PC-9 (cell line): ENCODE measurements around the gene AZU1. TPM values are rescaled to one million over a fixed set of nuclear protein-coding genes. Genes with fewer than 3 reads are reported as not detected.

Experiments used
- BruUV-seq: library from RNA; stranded (reverse); fragments of 400-500 nt; replicated peaks from 2 replicates; lab custom pipeline; 2021; lab: Mats Ljungman, UMichigan
- CTCF ChIA-PET: fragments of 300-600 bp; sonication (Branson Sonifier 250); formaldehyde crosslinking; loops from one replicate; lab custom pipeline; 2022; ENCODE audit warnings: antibody characterized with exemption; lab: Charles Lee
- POLR2A ChIA-PET: fragments of 300-600 bp; sonication (Branson Sonifier 250); formaldehyde crosslinking; loops from one replicate; lab custom pipeline; 2022; ENCODE audit warnings: antibody characterized with exemption; ENCODE audit not compliant: unreplicated experiment; lab: Charles Lee
- DNase-seq, 2 experiments: peaks; one replicate each; pipeline versions ENCODE4 v3.0.0 to v3.0.0-alpha.2; 2015 to 2022; ENCODE audit warnings: mixed read lengths in 1 of 2
- H2AFZ ChIP-seq: fragments of 200-600 bp; sonication (generic); 2 replicates; pipeline ENCODE4 v1.8.1; 2017; ENCODE audit warnings: antibody characterized with exemption
- H3F3A ChIP-seq: fragments of 200-600 bp; sonication (generic); 2 replicates; pipeline ENCODE4 v1.8.1; 2017; ENCODE audit warnings: antibody characterized with exemption, mild to moderate bottlenecking, low read depth; ENCODE audit not compliant: insufficient read depth
- H3K27ac ChIP-seq: fragments of 200-600 bp; sonication (generic); 2 replicates; pipeline ENCODE4 v1.6.1; 2016; ENCODE audit warnings: mixed run types
- H3K27me3 ChIP-seq: fragments of 200-600 bp; sonication (generic); 2 replicates; pipeline ENCODE4 v1.6.1; 2016; ENCODE audit warnings: low read depth, mixed run types; ENCODE audit not compliant: insufficient read depth
- H3K36me3 ChIP-seq: fragments of 200-600 bp; sonication (generic); 2 replicates; pipeline ENCODE4 v1.6.1; 2016; ENCODE audit warnings: low read depth, mixed run types
- H3K4me1 ChIP-seq: fragments of 200-600 bp; sonication (generic); replicated peaks from 2 replicates; pipeline ENCODE4 v1.6.1; 2016; ENCODE audit warnings: mixed run types; ENCODE audit not compliant: insufficient read depth
- H3K4me2 ChIP-seq: fragments of 200-600 bp; sonication (generic); 2 replicates; pipeline ENCODE4 v1.6.1; 2017; ENCODE audit warnings: mixed run types
- H3K4me3 ChIP-seq: fragments of 200-600 bp; sonication (generic); 2 replicates; pipeline ENCODE4 v1.6.1; 2016; ENCODE audit warnings: mixed run types
- H3K79me2 ChIP-seq: fragments of 200-600 bp; sonication (generic); 2 replicates; pipeline ENCODE4 v1.6.1; 2017; ENCODE audit warnings: low read depth, mixed run types
- H3K9me2 ChIP-seq: fragments of 200-600 bp; sonication (generic); 2 replicates; pipeline ENCODE4 v1.8.1; 2017; ENCODE audit warnings: mild to moderate bottlenecking; ENCODE audit not compliant: insufficient read depth
- H3K9me3 ChIP-seq: fragments of 200-600 bp; sonication (generic); 2 replicates; pipeline ENCODE4 v1.8.1; 2016; ENCODE audit warnings: low read depth; ENCODE audit not compliant: insufficient read depth
- H4K20me1 ChIP-seq: fragments of 200-600 bp; sonication (generic); 2 replicates; pipeline ENCODE4 v1.8.1; 2017; ENCODE audit not compliant: insufficient read depth
- CTCF ChIP-seq: fragments of 200-600 bp; sonication (generic); conservative IDR thresholded peaks from 2 replicates; pipeline ENCODE4 v1.6.1; 2017; ENCODE audit warnings: mixed run types, antibody characterized with exemption, mild to moderate bottlenecking, moderate library complexity
- EZH2 ChIP-seq: fragments of 200-600 bp; sonication (generic); IDR thresholded peaks from 2 replicates; pipeline ENCODE4 v1.8.0; 2017; ENCODE audit warnings: antibody characterized with exemption, low read depth
- intact Hi-C: fragments of 100-400 bp; cut with micrococcal nuclease; formaldehyde crosslinking; loops from one replicate; pipeline ENCODE4 v1.10.0; 2022; ENCODE audit not compliant: unreplicated experiment
- total RNA-seq: library from RNA; stranded (reverse); gene quantifications from 2 replicates; pipeline ENCODE4 v1.2.3, GENCODE V29; 2021

AZU1 gene
- total RNA-seq, 1 experiment from 2014 or later = not detected

- Histone ChIP-seq H3K4me1 (peaks cover 37% of the 10 kb centered on the region), H3K36me3 (no peaks in the 10 kb centered on the region), H3K27ac (peak overlapping the region; percentile 70), H2AFZ (peak overlapping the region; percentile 71), H3K79me2 (peaks cover 23% of the 10 kb centered on the region), H3K9me3 (no peaks in the 10 kb centered on the region), H3K27me3 (no peaks in the 10 kb centered on the region), H3K4me2 (peak overlapping the region; percentile 91), H4K20me1 (no peaks in the 10 kb centered on the region), H3F3A (peaks cover 33% of the 10 kb centered on the region), H3K9me2 (no peaks in the 10 kb centered on the region), H3K4me3 (peak overlapping the region; percentile 68)
- no peak for TF ChIP-seq CTCF
- TF ChIP-seq EZH2 = no peak
- DNase-seq = no peak
- ChIA-PET CTCF (no interaction called here), POLR2A (interaction anchor here (0.5 to 0.7 kb wide), 3 partner anchors 30 to 197 kb away, joined by 3 to 13 read pairs (median 4); no protein-coding TSS in a partner anchor)
- TSS peak; percentile 88 for BruUV-seq
- intact Hi-C loops = loop anchor here (1.0 to 2.0 kb wide), 2 partner anchors 14 to 31 kb away; partner anchors contain the start of gene PTBP1
Observed at GRCh38 chr19:782878-783668, 44.6 kb upstream of the AZU1 start.

- no peak overlapping the region for H3K27ac ChIP-seq
- H3K36me3 ChIP-seq = no peaks in the 10 kb centered on the region
- DNase-seq = peak in 1 of 2 experiments; percentile 61
- no TSS peak for BruUV-seq
- no peaks in the 10 kb centered on the region for H3K9me3 ChIP-seq
- H2AFZ ChIP-seq = no peak overlapping the region
- TF ChIP-seq CTCF (no peak), EZH2 (no peak)
- peaks cover 29% of the 10 kb centered on the region for H3K4me1 ChIP-seq
- H3K9me2 ChIP-seq = no peaks in the 10 kb centered on the region
- intact Hi-C loops = no loop called here
- peak overlapping the region; percentile 68; the same call in 1 of the 2 replicates for H3K4me3 ChIP-seq
- H3K27me3 ChIP-seq = no peaks in the 10 kb centered on the region
- peaks cover 23% of the 10 kb centered on the region for H3K79me2 ChIP-seq
- peaks cover 27% of the 10 kb centered on the region; the same call in 1 of the 2 replicates for H3F3A ChIP-seq
- CTCF ChIA-PET = no interaction called here
- POLR2A ChIA-PET = no interaction called here
- peak overlapping the region; percentile 91 for H3K4me2 ChIP-seq
- H4K20me1 ChIP-seq = no peaks in the 10 kb centered on the region
Observed at GRCh38 chr19:784541-784940, 43.1 kb upstream of the AZU1 start.

GRCh38 chr19:787536-787935 is 40.1 kb upstream of the AZU1 start:
- H2AFZ ChIP-seq = no peak overlapping the region
- CTCF ChIA-PET = no interaction called here
- no peak for TF ChIP-seq EZH2
- TF ChIP-seq CTCF = no peak
- peaks cover 19% of the 10 kb centered on the region for H3K4me1 ChIP-seq
- H3K79me2 ChIP-seq = peaks cover 23% of the 10 kb centered on the region
- intact Hi-C loops = no loop called here
- no peaks in the 10 kb centered on the region for H4K20me1 ChIP-seq
- H3K4me3 ChIP-seq = no peak overlapping the region
- H3K27ac ChIP-seq = no peak overlapping the region
- POLR2A ChIA-PET = no interaction called here
- H3F3A ChIP-seq = peaks cover 5% of the 10 kb centered on the region; the same call in 1 of the 2 replicates
- H3K9me2 ChIP-seq = no peaks in the 10 kb centered on the region
- no peaks in the 10 kb centered on the region for H3K36me3 ChIP-seq
- no peak for DNase-seq
- no TSS peak for BruUV-seq
- no peaks in the 10 kb centered on the region for H3K9me3 ChIP-seq
- no peak overlapping the region for H3K4me2 ChIP-seq
- no peaks in the 10 kb centered on the region for H3K27me3 ChIP-seq
